NCI-H146 treated with DMSO at 0.1 percent for 48 hours (cell line): ENCODE measurements around the gene SELENOF.
"Not testable (repeated sequence)": the region's sequence is repeated elsewhere in the genome, so short reads cannot be mapped to it uniquely, and the experiment has no call there.

ENCODE experiments used
- DNase-seq: peaks from one replicate; lab custom pipeline; 2025; ENCODE audit not compliant: unreplicated experiment; lab: John Stamatoyannopoulos, UW

Gene SELENOF

GRCh38 chr1:86916752-86917151 is 2.8 kb upstream of the SELENOF start:
- no peak for DNase-seq

DNA sequence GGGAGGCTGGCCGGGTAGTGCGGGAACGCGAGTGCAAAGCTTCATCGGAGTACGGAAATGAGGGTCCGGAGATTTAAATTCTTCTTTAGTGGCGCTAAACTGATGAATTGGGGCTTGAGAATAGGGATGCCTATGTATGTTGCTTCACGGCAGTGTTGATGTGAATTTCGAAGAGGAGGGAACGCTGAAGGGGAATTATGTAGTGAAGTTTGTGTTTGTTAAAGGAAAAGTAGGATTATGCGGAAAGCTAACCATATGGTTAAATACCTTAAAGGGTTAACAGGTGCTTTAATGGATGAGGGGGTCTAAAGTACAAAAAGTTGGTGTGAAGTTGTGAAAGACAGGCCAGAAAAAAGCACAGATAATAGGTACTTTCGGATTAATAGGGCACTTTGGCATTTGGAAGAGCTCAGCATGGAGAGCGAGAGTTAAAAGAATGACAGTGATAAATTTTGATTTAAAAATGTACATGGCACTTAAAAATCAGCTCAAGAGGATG is 1.9 kb upstream of the SELENOF start:
- no peak for DNase-seq

DNA sequence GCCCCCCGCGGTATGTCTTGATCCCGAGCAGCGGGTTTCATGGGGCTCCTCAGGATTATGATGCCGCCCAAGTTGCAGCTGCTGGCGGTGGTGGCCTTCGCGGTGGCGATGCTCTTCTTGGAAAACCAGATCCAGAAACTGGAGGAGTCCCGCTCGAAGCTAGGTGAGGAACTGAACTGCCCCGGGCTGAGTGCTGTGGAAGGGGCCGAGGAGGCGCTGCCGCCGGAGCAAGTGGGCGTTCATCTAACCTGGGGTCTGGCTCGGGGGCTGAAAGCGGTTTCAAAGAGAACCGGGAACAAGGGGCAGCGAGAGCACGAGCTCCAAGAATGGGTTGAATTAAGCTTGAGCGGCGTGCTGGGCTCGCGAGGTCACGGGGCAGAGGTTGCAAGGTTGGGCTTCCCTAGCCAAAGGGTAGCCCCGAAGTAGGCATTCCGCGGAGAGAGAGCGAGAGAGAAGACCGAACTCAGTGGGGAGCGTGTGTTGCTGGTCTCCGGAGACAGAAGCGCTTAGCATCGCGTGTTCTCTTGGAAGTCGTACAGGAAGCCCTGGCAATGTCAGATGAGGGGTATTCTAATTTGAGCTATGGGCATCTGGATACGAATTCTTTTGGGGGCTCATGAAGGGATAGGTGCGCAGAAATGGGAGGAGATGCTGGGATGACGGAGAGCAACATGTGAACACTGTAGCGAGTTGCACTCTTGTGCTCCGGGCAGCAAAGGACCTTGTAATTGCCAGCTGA is 1.2 kb upstream of the SELENOF start:
- peak; percentile 63 for DNase-seq

DNA sequence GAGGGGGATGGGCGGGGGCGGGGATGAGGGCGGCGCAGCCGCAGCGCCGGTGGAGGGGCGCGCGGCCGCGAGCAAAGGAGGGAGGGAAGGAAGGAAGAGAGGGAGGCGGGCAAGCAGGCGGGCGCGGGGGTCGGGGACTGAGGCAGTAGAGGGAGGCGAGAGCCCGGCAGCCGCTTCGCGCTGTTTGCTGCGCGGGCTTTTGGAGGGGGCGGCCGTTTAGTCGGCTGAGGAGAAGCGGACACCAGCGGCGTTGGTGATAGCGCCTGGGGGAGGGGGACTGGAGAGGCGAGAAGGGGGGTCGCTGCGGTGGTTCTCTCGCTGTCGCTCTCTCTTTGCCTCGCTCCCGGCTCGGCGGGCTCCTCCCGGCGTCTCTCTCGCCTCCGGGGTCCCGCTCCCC is 673 bp upstream of the SELENOF start, which contains the start of gene HS2ST1:
TSS of gene HS2ST1 (plus strand) at position 35 of the 397 bp plus-strand sequence.
- DNase-seq: no peak

GRCh38 chr1:86913399-86913895 is 479 bp downstream of the SELENOF start:
- no peak for DNase-seq

GRCh38 chr1:86912281-86912900 is 1.5 kb downstream of the SELENOF start:
- no peak for DNase-seq

GRCh38 chr1:86906419-86906818 is 7.5 kb downstream of the SELENOF start:
- no peak for DNase-seq

GRCh38 chr1:86905875-86906274 is 8.1 kb downstream of the SELENOF start:
- DNase-seq: no peak

- DNase-seq: not testable (repeated sequence)
Observed at GRCh38 chr1:86899401-86899800, 14.5 kb downstream of the SELENOF start.

DNA sequence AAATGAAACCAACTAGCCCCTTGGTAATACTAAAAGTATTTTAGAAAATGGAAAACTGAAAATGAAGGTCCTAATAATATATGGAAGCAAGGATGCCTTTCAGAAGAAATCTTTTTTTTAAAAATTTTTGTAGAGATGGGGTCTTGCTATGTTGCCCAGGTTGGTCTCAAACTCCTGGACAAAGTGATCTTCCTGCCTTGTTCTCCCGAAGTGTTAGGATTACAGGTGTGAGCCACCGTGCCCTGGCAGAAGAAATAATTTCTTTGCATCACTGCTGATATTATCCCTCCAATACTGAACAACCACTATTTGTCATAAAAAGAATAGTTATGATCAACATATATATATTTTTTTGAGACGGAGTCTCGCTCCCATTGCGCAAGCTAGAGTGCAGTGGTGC is 25.6 kb downstream of the SELENOF start:
- no peak for DNase-seq

DNA sequence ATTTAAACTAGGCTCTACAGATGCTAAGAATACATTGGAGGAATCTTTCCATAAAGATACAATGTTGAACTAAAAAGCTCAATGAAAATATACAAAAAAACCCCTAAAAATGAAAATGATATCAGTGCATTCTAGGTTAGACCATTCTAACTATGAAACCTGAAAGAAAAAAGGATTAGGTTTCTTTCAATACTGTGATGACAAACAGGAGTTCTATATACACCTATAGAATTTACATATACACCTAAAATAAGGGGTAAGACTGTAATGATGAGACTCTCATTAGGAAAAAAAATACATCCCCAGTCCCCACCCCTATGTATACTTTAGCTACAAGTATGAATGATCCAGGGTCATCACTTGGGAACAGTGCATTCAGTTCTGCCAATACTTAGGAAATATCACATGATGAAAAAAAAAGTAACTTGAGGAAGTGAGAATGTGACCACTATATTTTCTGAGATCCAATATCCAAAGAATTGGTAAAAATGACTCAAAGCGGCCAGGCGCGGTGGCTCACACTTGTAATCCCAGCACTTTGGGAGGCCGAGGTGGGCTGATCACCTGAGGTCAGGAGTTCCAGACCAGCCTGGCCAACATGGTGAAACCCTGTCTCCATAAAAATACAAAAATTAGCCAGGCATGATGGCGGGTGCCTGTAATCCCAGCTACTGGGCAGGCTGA is 26.3 kb downstream of the SELENOF start:
- no peak for DNase-seq

GRCh38 chr1:86875722-86876121 is 38.2 kb downstream of the SELENOF start:
- no peak for DNase-seq

DNA sequence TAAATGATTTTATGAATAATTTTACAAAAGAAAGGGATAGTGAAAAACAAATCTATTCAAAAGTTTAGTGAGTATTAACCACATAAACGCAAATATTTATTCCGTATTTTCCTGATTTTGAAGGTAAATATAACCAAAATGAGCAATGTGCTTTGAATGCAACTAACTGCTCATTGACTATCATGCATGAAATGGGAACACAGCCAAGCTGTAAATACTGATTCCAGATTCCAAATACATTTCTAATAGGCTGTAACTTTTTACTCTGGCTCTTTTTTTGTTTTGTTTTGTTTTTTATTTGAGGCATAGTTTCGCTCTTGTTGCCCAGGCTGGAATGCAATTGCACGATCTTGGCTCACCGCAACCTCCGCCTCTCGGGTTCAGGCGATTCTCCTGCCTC is 41.8 kb downstream of the SELENOF start:
- no peak for DNase-seq

- no peak for DNase-seq
Observed at GRCh38 chr1:86871001-86871400, 42.9 kb downstream of the SELENOF start.

DNA sequence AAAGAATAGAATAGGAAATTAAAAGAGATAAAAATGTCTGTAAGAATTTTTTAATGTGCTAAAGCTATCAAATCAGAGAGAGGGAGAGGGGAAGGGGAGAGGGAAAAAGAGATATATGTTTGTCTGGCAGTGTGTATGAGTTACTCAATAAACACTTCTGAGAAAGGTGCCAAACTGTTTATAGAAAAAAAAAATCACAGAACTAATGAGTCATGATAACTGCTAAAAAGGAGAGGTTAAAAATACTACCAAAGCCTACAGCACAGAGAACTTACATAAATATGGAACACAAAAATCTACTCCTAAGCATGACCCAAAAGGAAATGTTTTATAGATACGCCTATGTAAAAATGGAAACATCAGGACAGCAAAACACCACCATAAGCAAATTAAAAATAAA is 45.4 kb downstream of the SELENOF start:
- DNase-seq: no peak

GRCh38 chr1:86867278-86867677 is 46.6 kb downstream of the SELENOF start:
- not testable (repeated sequence) for DNase-seq

DNA sequence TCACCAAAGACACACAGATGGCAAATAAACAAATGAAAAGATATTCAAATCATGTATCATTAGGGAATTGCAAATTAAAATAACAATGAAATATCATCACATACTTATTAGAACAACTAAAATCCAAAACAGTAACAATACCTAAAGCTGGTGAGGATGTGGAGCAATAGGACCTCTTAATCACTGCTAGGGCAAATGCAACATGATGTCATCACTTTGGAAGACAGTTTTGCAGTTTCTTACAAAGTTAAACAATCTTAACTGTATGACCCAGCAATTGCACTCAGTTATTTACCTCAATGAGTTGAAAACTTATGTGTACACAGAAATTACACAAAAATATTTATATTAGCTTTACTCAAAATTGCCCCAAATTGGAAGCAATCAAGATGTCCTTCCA is 47.3 kb downstream of the SELENOF start:
- DNase-seq: no peak

- no peak for DNase-seq
Observed at GRCh38 chr1:86865973-86866637, 47.8 kb downstream of the SELENOF start.

GRCh38 chr1:86862920-86863319 is 51.0 kb downstream of the SELENOF start:
- DNase-seq: no peak

GRCh38 chr1:86861424-86861823 is 52.5 kb downstream of the SELENOF start:
- DNase-seq: no peak

- DNase-seq: no peak
Observed at GRCh38 chr1:86860424-86860823, 53.5 kb downstream of the SELENOF start.
